ENCODE data around the gene RAD21L1.
A peak's percentile ranks its signal among the peaks of the same experiment; 100 is the strongest.

DNA sequence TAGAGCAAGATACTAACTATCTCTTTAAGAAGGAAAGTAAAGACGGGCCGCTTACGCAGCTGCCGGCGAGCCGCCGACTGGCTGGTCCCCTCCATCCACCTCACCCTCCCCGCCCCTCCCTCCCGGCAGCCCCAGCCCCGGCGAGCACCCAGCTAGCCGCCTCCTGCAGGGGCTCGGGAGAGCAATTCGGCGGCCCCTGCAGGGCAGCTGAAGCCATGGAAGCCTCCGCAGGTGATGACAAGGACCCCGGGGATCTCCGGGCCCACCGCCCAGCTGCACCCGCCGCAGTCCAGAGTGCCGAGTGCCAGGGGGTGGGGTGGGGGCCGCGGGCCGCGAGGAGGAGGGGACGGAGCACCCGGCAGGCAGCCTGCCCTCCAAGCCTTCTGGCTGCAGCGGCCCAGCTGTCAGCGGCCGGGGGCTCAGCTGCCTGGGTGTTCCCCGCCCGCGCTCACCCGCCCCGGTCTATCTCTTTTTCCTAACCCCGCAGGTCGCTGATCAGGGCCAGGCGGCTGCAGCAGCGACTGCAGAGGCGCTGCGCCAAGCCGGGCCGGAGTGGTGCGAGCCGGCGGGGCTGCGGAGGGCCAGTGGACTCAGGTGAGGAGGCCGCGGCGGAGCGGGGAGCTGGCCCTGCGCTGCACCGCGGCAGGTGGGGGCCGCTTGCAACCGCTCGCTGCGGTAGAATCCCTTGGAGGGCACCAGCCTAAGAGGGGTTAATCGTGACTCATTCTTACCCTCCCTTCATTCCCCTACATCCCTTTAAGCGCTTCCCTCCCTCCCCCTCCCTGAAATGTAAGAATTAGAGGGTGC is 40.5 kb downstream of the RAD21L1 start, which contains the start of gene SNPH:
- TF ChIP-seq ZFP30 (CRISPR knock-in tag; IDR thresholded peaks at IDR 0.05) (no peak), BACH2 (CRISPR knock-in tag; IDR thresholded peaks at IDR 0.05; ENCODE audit: borderline replicate concordance) (no peak)
- TF ChIP-seq, protein P1, sequence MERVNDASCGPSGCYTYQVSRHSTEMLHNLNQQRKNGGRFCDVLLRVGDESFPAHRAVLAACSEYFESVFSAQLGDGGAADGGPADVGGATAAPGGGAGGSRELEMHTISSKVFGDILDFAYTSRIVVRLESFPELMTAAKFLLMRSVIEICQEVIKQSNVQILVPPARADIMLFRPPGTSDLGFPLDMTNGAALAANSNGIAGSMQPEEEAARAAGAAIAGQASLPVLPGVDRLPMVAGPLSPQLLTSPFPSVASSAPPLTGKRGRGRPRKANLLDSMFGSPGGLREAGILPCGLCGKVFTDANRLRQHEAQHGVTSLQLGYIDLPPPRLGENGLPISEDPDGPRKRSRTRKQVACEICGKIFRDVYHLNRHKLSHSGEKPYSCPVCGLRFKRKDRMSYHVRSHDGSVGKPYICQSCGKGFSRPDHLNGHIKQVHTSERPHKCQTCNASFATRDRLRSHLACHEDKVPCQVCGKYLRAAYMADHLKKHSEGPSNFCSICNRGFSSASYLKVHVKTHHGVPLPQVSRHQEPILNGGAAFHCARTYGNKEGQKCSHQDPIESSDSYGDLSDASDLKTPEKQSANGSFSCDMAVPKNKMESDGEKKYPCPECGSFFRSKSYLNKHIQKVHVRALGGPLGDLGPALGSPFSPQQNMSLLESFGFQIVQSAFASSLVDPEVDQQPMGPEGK (CRISPR knock-in tag; IDR thresholded peaks at IDR 0.05; ENCODE audit: borderline replicate concordance) = 0 out of 2 replicates have a peak, but pooled peaks have one; percentile 21
- TF ChIP-seq, protein P2, sequence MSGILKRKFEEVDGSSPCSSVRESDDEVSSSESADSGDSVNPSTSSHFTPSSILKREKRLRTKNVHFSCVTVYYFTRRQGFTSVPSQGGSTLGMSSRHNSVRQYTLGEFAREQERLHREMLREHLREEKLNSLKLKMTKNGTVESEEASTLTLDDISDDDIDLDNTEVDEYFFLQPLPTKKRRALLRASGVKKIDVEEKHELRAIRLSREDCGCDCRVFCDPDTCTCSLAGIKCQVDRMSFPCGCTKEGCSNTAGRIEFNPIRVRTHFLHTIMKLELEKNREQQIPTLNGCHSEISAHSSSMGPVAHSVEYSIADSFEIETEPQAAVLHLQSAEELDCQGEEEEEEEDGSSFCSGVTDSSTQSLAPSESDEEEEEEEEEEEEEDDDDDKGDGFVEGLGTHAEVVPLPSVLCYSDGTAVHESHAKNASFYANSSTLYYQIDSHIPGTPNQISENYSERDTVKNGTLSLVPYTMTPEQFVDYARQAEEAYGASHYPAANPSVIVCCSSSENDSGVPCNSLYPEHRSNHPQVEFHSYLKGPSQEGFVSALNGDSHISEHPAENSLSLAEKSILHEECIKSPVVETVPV (CRISPR knock-in tag; IDR thresholded peaks at IDR 0.05) = no peak

Measured in SK-N-SH treated with all-trans-retinoic acid at 6 μM for 48 hours (cell line).